Measurements from ENCODE around the gene PKP1.
A peak's percentile ranks its signal among the peaks of the same experiment; 100 is the strongest.

PKP1 gene

DNA sequence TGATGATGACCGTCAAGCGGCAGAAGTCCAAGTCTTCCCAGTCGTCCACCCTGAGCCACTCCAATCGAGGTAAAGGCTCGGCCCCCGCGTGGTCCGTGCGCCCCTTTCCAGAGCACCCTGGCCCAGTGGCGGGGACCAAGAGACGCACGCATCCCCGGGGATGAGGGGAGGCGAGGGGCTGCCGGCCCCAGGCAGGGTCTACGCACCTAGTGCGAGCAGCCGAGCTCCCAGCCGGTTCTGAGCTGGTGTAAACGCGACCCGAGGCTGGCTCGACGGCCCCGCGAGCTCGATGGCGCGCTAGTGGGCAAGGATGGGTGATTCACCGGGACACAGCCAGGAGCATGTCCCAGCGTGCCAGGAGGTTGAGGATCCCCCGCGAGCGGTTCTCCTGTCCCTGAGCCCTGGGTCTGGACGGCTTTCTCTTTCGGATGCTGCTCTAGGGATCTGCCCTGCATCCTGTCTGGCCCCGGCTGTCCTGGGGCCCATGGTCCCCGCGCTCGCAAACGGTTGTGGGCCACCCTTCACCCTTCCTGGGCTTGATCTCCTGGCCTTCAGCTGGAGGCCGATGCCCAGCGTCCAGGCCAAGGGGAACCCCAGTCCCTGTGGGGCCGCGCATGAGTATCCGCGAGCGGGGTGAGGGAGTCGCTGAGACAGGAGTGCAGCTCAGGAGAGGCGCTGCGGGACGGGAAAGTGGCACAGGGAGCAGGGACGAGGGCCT, 689 bp downstream of the PKP1 start:
- no peak for DNase-seq

- no peak for DNase-seq
Measured at GRCh38 chr1:201284636-201285035, 1.3 kb downstream of the PKP1 start.

DNA sequence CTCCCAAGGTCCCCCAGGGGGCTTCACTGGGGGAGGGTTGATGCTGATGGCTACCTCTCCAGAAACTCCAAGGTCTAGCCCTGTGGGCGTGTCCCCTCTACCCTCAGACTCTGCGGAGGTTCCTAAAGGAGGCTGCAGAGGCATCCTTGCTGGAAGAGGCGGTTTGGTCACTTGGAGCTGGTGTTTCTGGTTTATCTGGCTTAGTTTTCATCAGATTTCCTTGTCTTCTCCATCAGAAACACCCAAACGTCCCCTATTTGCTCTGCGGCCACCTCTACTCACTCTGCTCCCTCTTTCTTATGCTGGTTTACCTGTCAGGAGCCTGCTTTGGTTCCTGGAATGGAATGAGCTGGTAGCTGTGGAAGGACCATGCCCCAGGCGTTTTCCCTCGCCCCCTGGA, 2.5 kb downstream of the PKP1 start:
- no peak for DNase-seq

- no peak for DNase-seq
Measured at GRCh38 chr1:201286445-201286844, 3.1 kb downstream of the PKP1 start.

DNA sequence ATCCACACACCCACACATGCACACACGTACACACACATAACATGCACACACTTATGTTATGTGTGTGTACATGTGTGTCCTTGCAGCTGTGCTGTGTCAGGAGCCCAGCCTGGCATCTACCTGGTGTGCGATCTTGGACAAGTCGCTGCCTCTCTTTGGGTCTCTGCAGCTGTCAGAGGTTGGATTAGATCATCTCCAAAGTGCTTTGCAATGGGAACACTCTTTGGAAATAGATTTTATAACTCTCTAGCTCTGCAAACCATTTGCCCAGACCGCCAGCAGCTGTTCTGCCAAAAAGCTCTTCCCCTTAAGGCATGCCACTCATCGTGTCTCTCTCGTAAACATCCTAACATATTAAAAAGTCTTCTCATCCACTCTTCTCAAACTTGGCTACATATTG, 4.7 kb downstream of the PKP1 start:
- DNase-seq, result no peak

GRCh38 chr1:201288765-201289164, 5.5 kb downstream of the PKP1 start:
- no peak for DNase-seq

GRCh38 chr1:201290551-201290950, 7.2 kb downstream of the PKP1 start:
- DNase-seq, result no peak

DNA sequence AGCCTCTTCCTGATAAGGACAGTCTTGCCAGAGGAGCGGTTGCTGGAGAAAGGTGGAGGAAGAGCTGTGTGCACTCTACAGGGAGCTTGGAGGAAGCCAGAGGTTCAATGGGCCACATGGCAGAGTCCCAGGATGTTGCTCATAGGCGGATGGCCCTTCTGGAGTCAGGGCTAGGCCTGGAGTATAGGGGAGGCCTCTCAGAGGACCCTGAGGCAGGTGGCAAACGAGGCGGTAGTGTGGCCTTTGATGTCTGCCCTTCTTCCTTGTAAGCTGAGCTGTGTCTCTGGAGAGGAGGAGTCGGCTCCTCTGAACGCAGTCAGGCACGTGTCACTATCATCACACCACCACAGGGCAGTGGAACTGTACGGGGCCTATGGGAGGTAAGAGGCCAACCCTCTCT, 8.6 kb downstream of the PKP1 start:
- no peak for DNase-seq

DNA sequence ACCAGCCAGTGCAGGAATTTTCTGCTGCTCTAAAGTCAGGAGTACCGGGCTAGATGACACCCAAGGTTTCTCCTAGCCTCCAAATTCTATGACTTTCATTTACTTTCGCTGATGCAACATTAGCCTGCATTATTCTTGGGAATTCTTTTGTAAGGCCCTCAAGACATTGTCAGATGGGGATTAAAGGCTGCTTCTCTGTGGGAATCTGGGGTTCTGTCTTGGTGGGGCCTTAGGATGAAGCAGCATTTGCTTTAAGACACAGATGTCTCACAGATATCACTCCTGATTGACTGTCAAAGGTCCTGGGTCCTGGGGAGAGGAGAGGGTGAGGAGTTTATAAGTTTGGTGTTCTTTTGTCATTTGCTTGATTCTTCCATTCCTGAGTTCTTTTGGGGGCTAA, 11.6 kb downstream of the PKP1 start:
- no peak for DNase-seq

- DNase-seq, result no peak
Measured at GRCh38 chr1:201295346-201295745, 12.0 kb downstream of the PKP1 start.

- no peak for DNase-seq
Measured at GRCh38 chr1:201295861-201296260, 12.6 kb downstream of the PKP1 start.

- DNase-seq, result no peak
Measured at GRCh38 chr1:201296352-201296751, 13.0 kb downstream of the PKP1 start.

GRCh38 chr1:201298396-201299381, 15.4 kb downstream of the PKP1 start:
- DNase-seq, result no peak

- DNase-seq, result no peak
Measured at GRCh38 chr1:201299968-201300367, 16.7 kb downstream of the PKP1 start.

- no peak for DNase-seq
Measured at GRCh38 chr1:201300641-201301040, 17.3 kb downstream of the PKP1 start.

DNA sequence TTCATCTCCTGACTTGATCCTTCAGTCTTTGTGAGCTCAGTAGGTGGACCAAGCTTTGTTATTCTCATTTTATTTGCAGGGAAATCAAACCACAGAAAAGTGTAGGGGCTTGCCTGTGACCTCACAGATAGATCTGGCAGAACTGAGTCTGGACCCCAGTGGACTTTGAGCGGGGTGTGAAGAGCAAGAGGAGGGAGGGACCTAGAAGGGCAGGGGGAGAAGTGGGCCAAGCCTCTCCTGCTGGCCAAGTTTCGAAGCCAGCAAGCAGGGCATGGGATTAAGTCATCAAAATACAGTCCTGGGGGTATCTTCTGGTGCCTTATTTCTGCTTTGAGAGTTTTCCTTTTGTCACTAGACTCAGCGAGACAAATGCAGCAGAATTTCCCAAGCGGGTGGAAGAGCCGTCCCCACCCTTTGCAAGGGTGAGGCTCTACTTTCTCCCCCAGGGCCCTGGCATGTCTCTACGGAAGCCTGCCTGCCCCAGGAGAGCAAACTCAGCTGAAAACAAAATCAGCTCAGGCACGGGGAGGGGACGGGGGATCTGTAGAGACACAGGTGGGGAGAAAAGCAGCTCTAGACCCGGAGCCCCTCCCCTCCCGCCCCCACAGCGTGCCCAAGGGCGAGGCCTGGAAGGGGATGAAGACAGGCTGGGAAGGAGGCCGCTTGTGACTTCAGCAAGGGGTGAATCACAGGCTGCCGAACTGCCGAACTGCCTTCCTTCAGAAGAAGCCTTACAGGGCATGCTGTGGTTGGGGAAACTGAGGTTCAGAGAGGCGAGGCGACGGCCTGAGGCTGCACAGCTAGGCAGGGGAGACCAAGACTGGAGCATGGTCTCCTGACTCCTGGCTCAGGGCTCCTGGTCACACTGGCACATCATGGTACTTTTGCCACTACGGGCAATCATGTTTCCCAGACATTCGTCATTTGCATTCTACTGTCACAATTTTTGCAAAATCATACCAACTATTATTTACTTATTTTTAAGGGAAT, 19.2 kb downstream of the PKP1 start:
- DNase-seq, result no peak

- no peak for DNase-seq
Measured at GRCh38 chr1:201304126-201304525, 20.8 kb downstream of the PKP1 start.

DNA sequence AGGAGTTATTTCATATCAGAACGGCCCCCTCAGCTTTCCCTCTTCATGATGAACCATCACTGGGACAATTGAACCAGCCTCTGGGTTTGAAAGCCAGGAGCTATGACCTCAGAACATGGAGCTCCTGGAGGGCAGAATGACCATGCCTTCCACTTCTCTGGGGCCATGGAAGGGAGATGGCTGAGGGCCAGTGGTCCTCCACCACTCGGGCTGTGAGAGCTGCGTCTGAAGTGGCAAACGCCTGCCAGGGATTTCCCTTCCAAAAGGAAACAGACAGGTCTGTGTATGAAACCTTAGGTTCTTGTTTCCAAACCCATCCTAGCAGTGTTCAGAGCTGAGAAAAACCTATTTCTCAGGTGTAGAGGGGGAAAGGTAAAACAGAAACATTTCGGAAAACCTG, 22.5 kb downstream of the PKP1 start:
- no peak for DNase-seq

- no peak for DNase-seq
Measured at GRCh38 chr1:201307231-201307630, 23.9 kb downstream of the PKP1 start.

DNA sequence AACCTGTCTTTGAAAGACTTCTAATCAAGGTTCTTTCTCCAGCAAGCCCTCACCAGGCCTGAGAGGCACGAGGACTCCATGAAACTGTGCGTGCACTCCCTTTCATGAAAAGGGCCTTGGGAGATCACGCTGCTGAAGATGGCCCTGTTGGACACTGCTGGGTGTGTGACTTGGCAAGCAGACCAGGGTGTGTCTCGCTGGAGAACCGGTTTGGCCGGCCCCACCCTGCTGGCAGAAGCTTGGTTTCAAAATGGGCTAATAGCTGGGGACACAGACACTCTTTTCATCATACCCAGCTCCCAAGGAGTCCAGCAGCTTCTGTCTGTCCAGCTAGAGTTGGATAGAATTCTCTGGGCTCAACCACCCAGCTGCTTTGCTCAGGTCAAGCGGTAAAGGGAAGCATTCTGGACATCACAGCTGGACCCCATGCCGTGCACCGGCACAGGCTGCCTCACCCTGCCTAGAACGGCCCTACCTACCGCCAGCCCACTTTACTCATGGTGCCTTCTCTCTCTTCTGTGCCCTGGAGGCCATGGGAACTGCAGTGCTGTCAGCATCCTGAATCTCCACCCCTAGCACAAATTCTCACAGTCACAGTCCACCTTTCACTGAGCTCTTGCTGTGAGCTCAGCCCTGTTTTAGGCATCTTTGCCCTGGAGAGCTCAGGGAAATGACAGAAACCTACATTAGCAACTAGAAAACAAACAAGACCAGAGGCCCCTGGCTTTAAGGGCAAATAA, 24.6 kb downstream of the PKP1 start:
- DNase-seq, result peak in 2 of 3 experiments; percentile 58 to 63

DNA sequence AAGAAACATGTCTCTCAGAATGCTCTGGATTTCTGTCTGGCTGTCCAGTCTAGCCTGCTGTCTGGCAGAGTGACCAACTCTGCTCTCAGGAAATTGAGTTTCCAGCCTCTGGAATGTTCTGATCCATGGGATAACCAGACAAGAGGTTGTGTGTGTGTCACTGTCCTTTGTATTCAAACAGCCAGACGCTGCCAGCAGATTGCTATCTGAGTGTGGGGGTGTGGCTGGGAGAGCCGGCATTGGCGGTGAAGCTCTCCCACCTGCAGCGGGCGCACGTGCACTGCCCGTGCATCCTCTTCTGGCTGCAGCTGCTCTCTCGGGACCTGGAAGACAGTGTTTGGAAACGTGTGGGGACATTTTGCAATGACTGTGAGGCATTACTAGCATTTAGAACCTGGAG, 26.1 kb downstream of the PKP1 start:
- peak; percentile 73 to 85 (median 75) for DNase-seq

Data from NCI-H1417 (cell line).